ENCODE data around the gene BRCA2. TPM values are rescaled to one million over a fixed set of nuclear protein-coding genes. Genes with fewer than 3 reads are reported as not detected.

BRCA2 gene
- polyA plus RNA-seq, 4 donors = under 0.01 to 3.9 (median 1.2) TPM

DNA sequence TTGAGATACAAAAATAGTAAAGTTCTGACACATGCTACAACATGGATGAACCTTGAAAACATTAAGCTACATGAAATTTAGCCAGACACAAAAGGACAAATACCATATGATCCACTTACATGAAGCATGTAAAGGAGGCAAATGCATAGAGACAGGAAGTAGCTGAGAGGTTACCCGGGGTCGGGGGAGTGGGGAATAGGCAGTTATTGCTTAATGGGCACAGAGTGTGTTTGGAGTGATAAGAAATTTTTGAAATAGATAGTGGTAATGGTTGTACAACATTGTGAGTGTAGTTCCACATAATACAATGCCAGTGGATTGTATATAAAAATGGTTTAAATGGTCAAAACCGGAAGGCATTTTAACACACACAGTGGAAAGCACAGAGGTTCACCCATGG, 108.3 kb downstream of the BRCA2 start:
- WGBS, 3 donors = 85 to 89% (median 87%) methylated on average over 3 of the region's 3 CpGs
- H3K27ac ChIP-seq (ENCODE audit: low read depth in 1 of 3, low read length in 2 of 3) = no peak overlapping the region
- H3K4me3 ChIP-seq (ENCODE audit: low read depth in 1 of 3, low read length in 3 of 3) = no peak overlapping the region
- peaks cover 0 to 8% of the 10 kb centered on the region in 2 donors for H3K9me3 ChIP-seq (ENCODE audit: control insufficient read depth in 2 of 2, insufficient read depth in 1 of 2, low read depth in 1 of 2, low read length in 1 of 2)
- H3K36me3 ChIP-seq (ENCODE audit: control insufficient read depth in 3 of 3, insufficient read depth in 2 of 3, low read depth in 1 of 3, low read length in 3 of 3) = peaks cover 0 to 9% (median 2%) of the 10 kb centered on the region in 3 donors
- no peaks in the 10 kb centered on the region for H3K27me3 ChIP-seq (ENCODE audit: control insufficient read depth in 3 of 3, insufficient read depth in 3 of 3, low read length in 3 of 3)
- DNase-seq (no peak), FAIRE-seq (no peak)
- peaks cover 5 to 8% (median 5%) of the 10 kb centered on the region in 3 donors for H3K4me1 ChIP-seq (ENCODE audit: control insufficient read depth in 3 of 3, insufficient read depth in 2 of 3, low read depth in 1 of 3, low read length in 2 of 3)

DNA sequence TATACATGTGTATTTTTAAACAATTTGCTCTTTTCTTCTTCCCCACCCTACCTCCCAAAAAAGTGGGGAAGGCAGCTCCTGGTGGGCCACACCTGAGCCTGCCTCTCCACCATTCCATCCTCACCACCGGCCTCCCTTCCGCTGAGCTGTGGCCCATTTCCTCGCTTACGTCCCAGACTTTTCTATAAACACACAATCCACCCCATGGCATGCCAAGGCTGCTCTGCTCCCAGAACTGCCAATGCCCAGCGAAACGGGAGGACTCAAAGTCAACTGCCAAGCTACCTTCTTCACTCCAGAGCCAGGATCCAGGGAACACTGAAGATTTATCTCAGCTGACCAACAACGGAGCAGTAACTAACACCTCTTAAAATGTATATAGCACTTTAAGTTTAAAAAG, 109.8 kb downstream of the BRCA2 start:
- peaks cover 0 to 5% (median 2%) of the 10 kb centered on the region in 3 donors for H3K36me3 ChIP-seq (ENCODE audit: control insufficient read depth in 3 of 3, insufficient read depth in 2 of 3, low read depth in 1 of 3, low read length in 3 of 3)
- DNase-seq (no peak), FAIRE-seq (no peak)
- peaks cover 0 to 2% of the 10 kb centered on the region in 2 donors for H3K9me3 ChIP-seq (ENCODE audit: control insufficient read depth in 2 of 2, insufficient read depth in 1 of 2, low read depth in 1 of 2, low read length in 1 of 2)
- peaks cover 5 to 14% (median 8%) of the 10 kb centered on the region in 3 donors for H3K4me1 ChIP-seq (ENCODE audit: control insufficient read depth in 3 of 3, insufficient read depth in 2 of 3, low read depth in 1 of 3, low read length in 2 of 3)
- WGBS, 3 donors = 90 to 94% (median 94%) methylated on average over 7 of the region's 7 CpGs
- no peak overlapping the region for H3K4me3 ChIP-seq (ENCODE audit: low read depth in 1 of 3, low read length in 3 of 3)
- H3K27me3 ChIP-seq (ENCODE audit: control insufficient read depth in 3 of 3, insufficient read depth in 3 of 3, low read length in 3 of 3) = no peaks in the 10 kb centered on the region
- no peak overlapping the region for H3K27ac ChIP-seq (ENCODE audit: low read depth in 1 of 3, low read length in 2 of 3)

DNA sequence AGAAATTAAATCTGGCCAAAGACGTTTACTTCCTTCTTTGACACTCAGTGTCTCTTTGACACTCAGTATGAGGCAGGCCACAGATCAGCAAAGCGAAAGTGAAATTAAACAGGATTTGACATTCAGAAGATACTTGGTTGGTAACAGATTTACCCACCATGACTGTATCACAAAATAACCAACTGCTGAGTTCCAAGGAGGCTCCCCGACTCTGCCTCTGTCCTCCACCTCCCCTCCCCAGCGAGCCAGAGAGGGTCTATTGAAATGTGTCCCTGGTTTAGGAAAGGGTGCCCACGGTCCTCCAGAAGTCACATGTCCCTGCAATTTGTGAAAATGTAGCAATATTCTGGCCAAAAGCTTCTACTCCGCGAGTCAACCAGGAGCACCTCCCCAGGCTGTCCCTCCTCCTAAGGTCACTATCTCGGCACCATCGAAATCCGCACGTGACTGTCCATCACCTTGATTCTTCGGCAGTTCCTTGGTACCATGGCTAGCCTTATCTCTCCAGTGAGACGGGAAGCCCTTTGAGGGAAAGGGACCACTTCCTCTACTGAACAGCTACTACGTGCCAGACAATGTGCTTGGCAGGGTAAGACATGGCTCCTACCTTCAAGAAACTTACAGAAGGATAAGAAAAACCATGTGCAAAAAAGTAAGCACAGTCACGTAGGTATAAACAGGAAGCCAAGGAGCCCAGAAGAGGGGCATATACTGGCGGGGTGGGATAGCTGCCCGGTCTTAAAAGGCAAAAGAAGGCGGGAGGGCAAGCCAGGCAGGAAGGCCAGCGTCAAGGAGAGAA, 111.1 kb downstream of the BRCA2 start:
- Histone ChIP-seq H3K27me3 (ENCODE audit: control insufficient read depth in 3 of 3, insufficient read depth in 3 of 3, low read length in 3 of 3) (no peaks in the 10 kb centered on the region), H3K4me1 (ENCODE audit: control insufficient read depth in 3 of 3, insufficient read depth in 2 of 3, low read depth in 1 of 3, low read length in 2 of 3) (peaks cover 5 to 14% (median 8%) of the 10 kb centered on the region in 3 donors), H3K9me3 (ENCODE audit: control insufficient read depth in 2 of 2, insufficient read depth in 1 of 2, low read depth in 1 of 2, low read length in 1 of 2) (no peaks in the 10 kb centered on the region), H3K36me3 (ENCODE audit: control insufficient read depth in 3 of 3, insufficient read depth in 2 of 3, low read depth in 1 of 3, low read length in 3 of 3) (peaks cover 0 to 5% (median 0%) of the 10 kb centered on the region in 3 donors), H3K4me3 (ENCODE audit: low read depth in 1 of 3, low read length in 3 of 3) (peak overlapping the region; percentile 81 to 98 (median 95)), H3K27ac (ENCODE audit: low read depth in 1 of 3, low read length in 2 of 3) (peak overlapping the region; percentile 74 to 96 (median 90))
- DNase-seq (peak; percentile 72 to 88), FAIRE-seq (no peak)
- WGBS, 3 donors = 7 to 26% (median 7%) methylated on average over 19 of the region's 19 CpGs

DNA sequence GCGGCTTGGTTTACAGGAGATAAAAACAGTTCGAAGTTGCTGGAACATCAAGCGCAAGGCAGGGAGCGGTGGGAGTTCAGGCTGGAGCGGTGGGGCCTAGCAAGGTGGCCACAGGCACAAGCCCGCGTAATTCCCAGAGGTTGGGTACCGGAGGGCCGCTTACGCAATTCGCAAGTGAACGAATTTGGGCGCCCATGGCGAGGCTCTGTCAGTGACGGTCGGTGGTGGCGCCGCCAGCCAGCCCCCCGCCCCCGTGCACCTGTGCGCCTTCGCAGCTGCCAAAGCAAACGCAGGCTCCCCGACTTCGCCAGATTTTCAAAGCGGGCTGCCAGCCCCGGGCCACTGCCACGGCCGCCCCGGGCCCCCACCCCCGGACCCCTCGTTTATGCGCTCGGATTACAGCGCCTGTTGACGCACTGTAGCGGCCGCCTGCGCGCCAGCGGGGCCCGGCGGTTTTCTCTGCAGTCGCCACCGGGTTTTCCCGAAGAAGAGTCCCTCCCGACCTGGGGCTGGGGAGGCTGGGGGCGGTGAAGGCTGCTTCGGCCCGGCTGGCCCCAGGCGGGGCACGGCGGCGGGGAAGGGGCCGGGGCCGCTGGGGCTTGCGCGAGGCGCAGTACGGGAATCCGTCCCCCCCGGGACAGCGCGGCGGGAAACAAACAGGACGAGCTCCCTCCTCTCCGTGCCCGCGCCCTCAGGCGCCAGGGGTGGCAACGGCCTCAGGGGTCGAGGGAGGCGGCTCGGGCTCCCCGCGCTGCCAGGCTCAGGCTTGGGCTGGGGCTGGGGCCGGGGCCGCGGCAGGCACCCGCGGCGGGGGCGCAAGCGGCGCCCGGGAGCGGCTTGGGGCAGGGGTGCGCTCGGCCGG, 111.9 kb downstream of the BRCA2 start:
- Histone ChIP-seq H3K4me3 (ENCODE audit: low read depth in 1 of 3, low read length in 3 of 3) (peak overlapping the region; percentile 81 to 98 (median 95)), H3K27ac (ENCODE audit: low read depth in 1 of 3, low read length in 2 of 3) (peak overlapping the region; percentile 80 to 96 (median 90)), H3K27me3 (ENCODE audit: control insufficient read depth in 3 of 3, insufficient read depth in 3 of 3, low read length in 3 of 3) (no peaks in the 10 kb centered on the region), H3K9me3 (ENCODE audit: control insufficient read depth in 2 of 2, insufficient read depth in 1 of 2, low read depth in 1 of 2, low read length in 1 of 2) (no peaks in the 10 kb centered on the region), H3K36me3 (ENCODE audit: control insufficient read depth in 3 of 3, insufficient read depth in 2 of 3, low read depth in 1 of 3, low read length in 3 of 3) (peaks cover 0 to 5% (median 0%) of the 10 kb centered on the region in 3 donors), H3K4me1 (ENCODE audit: control insufficient read depth in 3 of 3, insufficient read depth in 2 of 3, low read depth in 1 of 3, low read length in 2 of 3) (peaks cover 5 to 14% (median 8%) of the 10 kb centered on the region in 3 donors)
- WGBS, 3 donors = 1% methylated on average over 64 to 90 of the region's 90 CpGs
- DNase-seq = peak; percentile 45 to 70
- FAIRE-seq = no peak

DNA sequence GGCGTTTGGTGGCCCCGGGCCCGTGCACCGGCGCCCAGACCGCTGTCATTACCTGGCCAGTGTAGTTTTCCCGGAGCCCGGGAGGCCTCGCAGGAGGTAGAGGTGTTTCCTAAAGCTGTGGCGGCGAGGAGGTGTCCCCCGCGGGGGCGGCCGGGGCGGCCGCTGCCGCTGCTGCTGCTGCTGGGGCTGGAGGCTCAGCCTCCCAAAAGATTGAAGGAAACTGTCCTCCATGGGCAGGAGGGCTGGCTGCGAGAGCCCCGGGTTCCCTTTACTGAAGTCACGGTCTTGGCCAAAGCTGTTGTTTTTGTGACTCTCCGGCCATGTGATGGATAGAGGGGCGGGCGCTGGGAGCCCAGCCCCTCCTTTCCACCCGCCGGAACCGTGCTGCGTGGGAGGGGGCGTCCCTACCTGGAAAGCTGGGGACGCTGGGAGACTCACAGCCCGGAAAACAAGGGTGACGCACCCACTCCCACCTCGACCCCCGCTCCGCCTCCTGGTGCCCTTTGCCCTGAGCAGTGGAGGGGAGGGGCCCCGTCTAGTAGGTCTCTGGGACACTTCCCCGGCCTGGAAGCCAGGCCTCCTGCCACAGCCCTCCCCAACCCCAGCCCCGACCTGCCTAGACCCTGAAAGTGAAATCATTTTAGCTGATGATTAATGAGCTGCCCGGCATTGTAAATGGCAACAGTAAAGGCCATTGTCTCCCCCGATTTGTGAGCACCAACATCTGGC, 112.7 kb downstream of the BRCA2 start, which contains the start of gene N4BP2L1:
Gene N4BP2L1 (minus strand): TSS at position 279 of the 729 bp plus-strand sequence. CDS start 48 bp downstream, at position 231.
- Histone ChIP-seq H3K4me1 (ENCODE audit: control insufficient read depth in 3 of 3, insufficient read depth in 2 of 3, low read depth in 1 of 3, low read length in 2 of 3) (peaks cover 5 to 14% (median 8%) of the 10 kb centered on the region in 3 donors), H3K4me3 (ENCODE audit: low read depth in 1 of 3, low read length in 3 of 3) (peak within 1 kb of the TSS; percentile 81 to 98 (median 95)), H3K9me3 (ENCODE audit: control insufficient read depth in 2 of 2, insufficient read depth in 1 of 2, low read depth in 1 of 2, low read length in 1 of 2) (no peaks in the 10 kb centered on the region), H3K27me3 (ENCODE audit: control insufficient read depth in 3 of 3, insufficient read depth in 3 of 3, low read length in 3 of 3) (no peaks in the 10 kb centered on the region), H3K36me3 (ENCODE audit: control insufficient read depth in 3 of 3, insufficient read depth in 2 of 3, low read depth in 1 of 3, low read length in 3 of 3) (peaks cover 0 to 5% (median 0%) of the 10 kb centered on the region in 3 donors), H3K27ac (ENCODE audit: low read depth in 1 of 3, low read length in 2 of 3) (peak within 1 kb of the TSS; percentile 80 to 96 (median 90))
- peak; percentile 82 to 88 for DNase-seq
- no peak for FAIRE-seq
- 0 to 1% (median 0%) methylated on average over 33 to 40 of the region's 40 CpGs for WGBS, 3 donors

DNA sequence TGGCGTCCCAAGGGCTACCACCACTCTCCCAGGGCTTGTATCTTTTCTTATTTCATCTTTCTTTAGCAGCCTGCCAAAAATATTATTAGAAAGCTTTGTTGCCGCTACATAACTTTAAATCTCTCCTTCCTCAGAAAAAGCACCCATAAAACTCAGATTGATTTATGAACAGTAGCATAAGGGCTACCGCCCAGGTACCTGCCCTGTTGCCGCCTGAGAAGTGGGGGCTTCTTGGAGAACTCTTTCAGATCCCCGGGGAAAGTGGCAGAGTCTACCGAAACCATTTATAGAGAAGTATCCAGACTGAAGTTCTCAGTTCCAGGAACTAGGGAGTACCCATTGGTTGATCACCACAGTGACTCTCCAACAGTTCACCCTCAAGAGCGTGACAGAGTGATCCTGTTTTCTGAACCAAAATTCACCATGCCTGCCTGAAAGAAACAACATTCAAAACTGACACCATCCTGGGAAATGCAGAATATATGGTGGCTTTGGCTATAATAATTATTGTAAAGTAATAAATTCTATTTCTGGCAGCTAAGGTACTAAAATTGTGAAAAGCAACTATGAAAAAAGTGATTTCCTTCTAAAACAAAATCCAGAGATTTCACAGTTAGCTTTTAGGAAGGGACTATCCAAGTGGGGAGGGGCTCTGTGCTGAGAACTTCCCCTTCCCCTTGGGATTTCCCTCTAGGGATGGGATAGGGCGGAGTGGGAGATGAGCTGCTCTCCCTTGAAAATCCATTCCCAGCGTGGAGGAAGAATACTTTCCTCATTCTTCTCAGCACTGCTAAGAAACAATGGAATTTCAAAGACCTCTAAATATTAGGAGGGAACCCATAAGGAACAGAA, 113.5 kb downstream of the BRCA2 start:
- peaks cover 5 to 14% (median 8%) of the 10 kb centered on the region in 3 donors for H3K4me1 ChIP-seq (ENCODE audit: control insufficient read depth in 3 of 3, insufficient read depth in 2 of 3, low read depth in 1 of 3, low read length in 2 of 3)
- H3K9me3 ChIP-seq (ENCODE audit: control insufficient read depth in 2 of 2, insufficient read depth in 1 of 2, low read depth in 1 of 2, low read length in 1 of 2) = no peaks in the 10 kb centered on the region
- peak overlapping the region; percentile 80 to 96 (median 90) for H3K27ac ChIP-seq (ENCODE audit: low read depth in 1 of 3, low read length in 2 of 3)
- H3K27me3 ChIP-seq (ENCODE audit: control insufficient read depth in 3 of 3, insufficient read depth in 3 of 3, low read length in 3 of 3) = no peaks in the 10 kb centered on the region
- DNase-seq = peak in 1 of 2 donors; percentile 36
- WGBS, 3 donors = 29 to 40% (median 31%) methylated on average over 9 of the region's 9 CpGs
- peak overlapping the region; percentile 81 to 98 (median 95) for H3K4me3 ChIP-seq (ENCODE audit: low read depth in 1 of 3, low read length in 3 of 3)
- FAIRE-seq = no peak
- H3K36me3 ChIP-seq (ENCODE audit: control insufficient read depth in 3 of 3, insufficient read depth in 2 of 3, low read depth in 1 of 3, low read length in 3 of 3) = peaks cover 0 to 5% (median 0%) of the 10 kb centered on the region in 3 donors

DNA sequence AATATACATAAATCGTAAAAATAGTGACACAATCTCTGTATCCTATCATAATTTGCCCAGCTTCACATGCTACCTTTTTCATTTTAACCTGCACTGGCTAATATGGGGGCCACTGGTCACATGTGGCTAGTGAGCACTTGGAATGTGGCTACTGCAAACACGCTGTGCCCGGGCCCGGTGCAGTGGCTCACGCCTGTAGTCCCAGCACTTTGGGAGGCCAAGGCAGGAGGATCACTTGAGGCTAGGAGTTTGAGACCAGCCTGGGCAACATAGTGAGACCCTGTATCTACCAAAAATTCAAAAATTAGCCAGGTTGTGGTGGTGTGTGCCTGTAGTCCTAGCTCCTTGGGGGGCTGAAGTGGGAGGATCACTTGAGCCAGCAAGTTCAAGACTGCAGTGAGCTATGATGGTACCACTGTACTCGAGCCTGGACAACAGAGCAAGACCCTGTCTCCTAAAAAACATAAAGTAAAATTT, 114.2 kb downstream of the BRCA2 start:
- DNase-seq (no peak), FAIRE-seq (no peak)
- WGBS, 3 donors = 94 to 96% (median 96%) methylated on average over 6 of the region's 6 CpGs
- Histone ChIP-seq H3K27ac (ENCODE audit: low read depth in 1 of 3, low read length in 2 of 3) (peak overlapping the region in 1 of 3 donors; percentile 33), H3K36me3 (ENCODE audit: control insufficient read depth in 3 of 3, insufficient read depth in 2 of 3, low read depth in 1 of 3, low read length in 3 of 3) (peaks cover 0 to 2% (median 0%) of the 10 kb centered on the region in 3 donors), H3K9me3 (ENCODE audit: control insufficient read depth in 2 of 2, insufficient read depth in 1 of 2, low read depth in 1 of 2, low read length in 1 of 2) (no peaks in the 10 kb centered on the region), H3K4me1 (ENCODE audit: control insufficient read depth in 3 of 3, insufficient read depth in 2 of 3, low read depth in 1 of 3, low read length in 2 of 3) (peaks cover 2 to 14% (median 8%) of the 10 kb centered on the region in 3 donors), H3K4me3 (ENCODE audit: low read depth in 1 of 3, low read length in 3 of 3) (no peak overlapping the region), H3K27me3 (ENCODE audit: control insufficient read depth in 3 of 3, insufficient read depth in 3 of 3, low read length in 3 of 3) (no peaks in the 10 kb centered on the region)
